ENCODE data around the gene ZFP91.

DNA sequence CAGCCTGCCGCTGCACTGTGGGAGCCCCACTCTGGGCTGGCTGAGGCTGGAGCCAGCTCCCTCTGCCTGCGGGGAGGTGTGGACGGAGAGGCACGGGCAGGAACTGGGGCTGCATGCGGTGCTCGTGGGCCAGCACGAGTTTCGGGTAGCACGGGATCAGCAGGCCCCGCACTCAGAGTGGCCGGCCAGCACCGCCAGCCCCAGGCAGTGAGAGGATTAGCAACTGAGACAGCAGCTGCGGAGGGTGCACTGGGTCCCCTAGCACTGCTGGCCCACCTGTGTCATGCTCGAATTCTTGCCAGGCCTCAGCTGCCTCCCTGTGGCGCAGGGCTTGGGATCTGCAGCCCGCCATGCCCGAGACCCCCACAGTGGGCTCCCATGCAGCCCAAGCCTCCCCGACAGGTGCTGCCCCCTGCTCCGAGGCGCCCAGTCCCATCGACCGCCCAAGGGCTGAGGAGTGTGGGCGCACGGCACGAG is 47.0 kb upstream of the ZFP91 start:
- TF ChIP-seq, protein P1, sequence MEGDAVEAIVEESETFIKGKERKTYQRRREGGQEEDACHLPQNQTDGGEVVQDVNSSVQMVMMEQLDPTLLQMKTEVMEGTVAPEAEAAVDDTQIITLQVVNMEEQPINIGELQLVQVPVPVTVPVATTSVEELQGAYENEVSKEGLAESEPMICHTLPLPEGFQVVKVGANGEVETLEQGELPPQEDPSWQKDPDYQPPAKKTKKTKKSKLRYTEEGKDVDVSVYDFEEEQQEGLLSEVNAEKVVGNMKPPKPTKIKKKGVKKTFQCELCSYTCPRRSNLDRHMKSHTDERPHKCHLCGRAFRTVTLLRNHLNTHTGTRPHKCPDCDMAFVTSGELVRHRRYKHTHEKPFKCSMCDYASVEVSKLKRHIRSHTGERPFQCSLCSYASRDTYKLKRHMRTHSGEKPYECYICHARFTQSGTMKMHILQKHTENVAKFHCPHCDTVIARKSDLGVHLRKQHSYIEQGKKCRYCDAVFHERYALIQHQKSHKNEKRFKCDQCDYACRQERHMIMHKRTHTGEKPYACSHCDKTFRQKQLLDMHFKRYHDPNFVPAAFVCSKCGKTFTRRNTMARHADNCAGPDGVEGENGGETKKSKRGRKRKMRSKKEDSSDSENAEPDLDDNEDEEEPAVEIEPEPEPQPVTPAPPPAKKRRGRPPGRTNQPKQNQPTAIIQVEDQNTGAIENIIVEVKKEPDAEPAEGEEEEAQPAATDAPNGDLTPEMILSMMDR (IDR thresholded peaks at IDR 0.05; ENCODE audit: low read depth, low read length, poor library complexity, severe bottlenecking), result no peak
- TF ChIP-seq EZH2phosphoT487 (IDR thresholded peaks at IDR 0.05; ENCODE audit: borderline replicate concordance, low read length), result no peak
